VCaP (cell line): ENCODE measurements around the gene CHODL.

ENCODE experiments used
- H3K27ac ChIP-seq: fragments of 450-650 bp; 2 replicates; pipeline ENCODE4 v1.5.1; 2017
- TF ChIP-seq, protein P1 (sequence below): fragments of 450-650 bp; conservative IDR thresholded peaks from 2 replicates; pipeline ENCODE4 v1.5.1; 2017; ENCODE audit warnings: mild to moderate bottlenecking, moderate library complexity

CHODL gene

GRCh38 chr21:18253799-18254198 is 9.2 kb downstream of the CHODL start:
- no peak overlapping the region for H3K27ac ChIP-seq
- TF ChIP-seq, protein P1, sequence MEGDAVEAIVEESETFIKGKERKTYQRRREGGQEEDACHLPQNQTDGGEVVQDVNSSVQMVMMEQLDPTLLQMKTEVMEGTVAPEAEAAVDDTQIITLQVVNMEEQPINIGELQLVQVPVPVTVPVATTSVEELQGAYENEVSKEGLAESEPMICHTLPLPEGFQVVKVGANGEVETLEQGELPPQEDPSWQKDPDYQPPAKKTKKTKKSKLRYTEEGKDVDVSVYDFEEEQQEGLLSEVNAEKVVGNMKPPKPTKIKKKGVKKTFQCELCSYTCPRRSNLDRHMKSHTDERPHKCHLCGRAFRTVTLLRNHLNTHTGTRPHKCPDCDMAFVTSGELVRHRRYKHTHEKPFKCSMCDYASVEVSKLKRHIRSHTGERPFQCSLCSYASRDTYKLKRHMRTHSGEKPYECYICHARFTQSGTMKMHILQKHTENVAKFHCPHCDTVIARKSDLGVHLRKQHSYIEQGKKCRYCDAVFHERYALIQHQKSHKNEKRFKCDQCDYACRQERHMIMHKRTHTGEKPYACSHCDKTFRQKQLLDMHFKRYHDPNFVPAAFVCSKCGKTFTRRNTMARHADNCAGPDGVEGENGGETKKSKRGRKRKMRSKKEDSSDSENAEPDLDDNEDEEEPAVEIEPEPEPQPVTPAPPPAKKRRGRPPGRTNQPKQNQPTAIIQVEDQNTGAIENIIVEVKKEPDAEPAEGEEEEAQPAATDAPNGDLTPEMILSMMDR = no peak

GRCh38 chr21:18265944-18266343 is 21.3 kb downstream of the CHODL start:
- TF ChIP-seq, protein P1 = peak; percentile 75
- H3K27ac ChIP-seq = no peak overlapping the region

DNA sequence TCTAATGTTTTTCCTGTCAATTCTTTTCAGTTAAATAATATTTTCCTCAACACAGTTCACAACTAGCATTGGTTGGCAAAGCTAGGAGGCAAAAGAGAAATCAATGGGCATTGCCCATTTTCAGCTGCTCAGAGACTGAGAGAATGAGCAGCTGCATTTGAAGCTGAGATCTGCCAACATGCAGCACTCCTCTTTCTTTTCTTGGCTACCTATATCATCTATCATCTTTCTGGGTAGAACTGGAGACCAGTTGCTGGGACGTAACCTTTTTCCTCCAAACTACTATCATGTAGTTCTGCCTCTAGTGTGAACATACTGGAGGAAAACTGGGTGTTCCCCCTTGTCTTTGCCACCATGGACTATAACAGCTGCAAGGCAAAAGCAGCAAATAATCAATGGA is 22.9 kb downstream of the CHODL start:
- no peak overlapping the region for H3K27ac ChIP-seq

GRCh38 chr21:18268906-18269305 is 24.3 kb downstream of the CHODL start:
- no peak overlapping the region for H3K27ac ChIP-seq
- TF ChIP-seq, protein P1 = no peak

More for the DNA sequence above, 22.9 kb downstream of the CHODL start:
- TF ChIP-seq, protein P1 = no peak

DNA sequence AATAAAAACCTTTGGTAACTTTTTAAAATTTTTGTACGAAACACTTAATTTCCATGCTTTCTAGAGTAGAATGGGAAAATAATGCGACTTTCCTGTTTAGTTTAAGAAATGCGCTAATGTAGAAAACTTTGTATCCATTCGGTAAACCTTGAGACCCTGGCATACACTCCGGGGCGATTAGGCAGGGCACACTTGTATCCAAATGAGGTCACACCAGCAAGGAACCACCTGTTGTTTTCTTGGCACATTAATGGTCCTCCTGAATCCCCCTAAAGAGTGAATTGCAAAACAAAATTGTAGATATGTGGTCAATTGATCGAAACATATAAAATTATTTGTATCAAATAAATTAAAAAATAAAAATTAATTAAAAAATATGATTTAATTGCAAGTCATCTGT is 25.2 kb downstream of the CHODL start:
- TF ChIP-seq, protein P1 = no peak
- H3K27ac ChIP-seq = no peak overlapping the region

DNA sequence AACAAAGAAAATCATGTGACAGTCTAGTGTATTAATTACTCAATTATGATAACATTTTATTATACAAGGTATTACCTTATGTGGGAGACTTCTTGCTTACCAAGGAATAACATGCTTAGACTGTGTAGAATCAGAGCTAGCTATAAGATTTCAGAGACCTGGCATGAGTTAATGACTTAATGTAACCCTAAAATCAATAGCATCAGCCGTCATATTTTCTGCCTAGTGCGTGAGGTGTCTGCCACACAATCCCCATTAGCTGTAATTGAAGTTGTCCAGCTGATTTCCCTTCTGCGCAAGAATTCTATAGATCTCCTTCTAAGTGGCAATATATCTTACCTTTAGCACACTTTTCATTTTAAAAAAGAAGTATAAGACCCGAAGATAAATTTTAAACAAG is 28.8 kb downstream of the CHODL start:
- H3K27ac ChIP-seq = no peak overlapping the region
- TF ChIP-seq, protein P1 = no peak

DNA sequence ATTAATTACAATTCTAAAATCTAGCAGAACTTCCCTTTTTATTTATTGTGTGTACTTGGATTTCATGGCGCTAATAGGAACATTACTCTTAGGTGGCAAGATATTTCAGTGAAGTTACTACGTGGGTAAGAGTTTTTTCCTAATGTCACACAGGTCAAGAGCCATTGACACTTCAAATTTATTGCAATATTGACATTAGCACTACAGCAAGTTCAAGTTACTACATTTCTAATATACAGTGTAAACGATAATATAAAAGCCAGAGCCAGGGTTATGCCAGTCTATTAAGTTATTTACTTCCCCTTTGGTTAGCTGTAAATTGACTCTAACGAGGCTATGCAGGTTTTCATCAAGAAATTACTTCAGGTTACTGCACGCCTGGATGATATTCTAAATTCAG is 29.7 kb downstream of the CHODL start:
- H3K27ac ChIP-seq = no peak overlapping the region
- TF ChIP-seq, protein P1 = no peak

DNA sequence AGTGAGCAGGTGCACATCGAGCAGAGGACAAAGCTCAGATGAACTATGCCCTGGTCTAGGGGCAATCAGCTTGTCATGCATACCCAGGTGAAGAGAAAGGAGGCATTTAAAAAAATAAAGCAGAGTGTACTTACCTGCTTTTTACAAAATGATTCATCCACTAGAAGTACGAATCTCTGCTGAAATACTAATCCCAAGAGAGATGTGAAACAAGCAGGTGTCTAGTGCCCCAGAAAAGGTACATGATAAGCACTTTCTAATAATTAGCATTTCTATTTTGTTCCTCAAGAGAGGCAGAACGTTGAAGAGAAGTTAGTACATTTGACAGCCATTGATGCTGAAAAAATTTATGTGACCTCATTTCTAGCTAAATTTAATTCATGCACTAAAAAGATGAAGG is 31.1 kb downstream of the CHODL start:
- TF ChIP-seq, protein P1 = no peak
- no peak overlapping the region for H3K27ac ChIP-seq
